GM12878 (cell line): ENCODE measurements around the gene ANKMY1. TPM values are rescaled to one million over a fixed set of nuclear protein-coding genes. Genes with fewer than 3 reads are reported as not detected.

Experiments used
- ATAC-seq: fragments of 200-7000 bp; cut with Tn5 transposase; 3 replicates; pipeline ENCODE4 v1.9.1; 2020; ENCODE audit warnings: mild to moderate bottlenecking, moderate library complexity
- Bru-seq: library from RNA; stranded (reverse); fragments of 400-500 nt; gene quantifications from one replicate; lab custom pipeline; 2021; lab: Mats Ljungman, UMichigan
- BruChase-seq, 2 experiments: library from RNA; stranded (reverse); fragments of 400-500 nt; gene quantifications; one replicate each; lab custom pipeline; 2021; lab: Mats Ljungman, UMichigan
- BruUV-seq: library from RNA; stranded (reverse); fragments of 400-500 nt; replicated peaks from 2 replicates; lab custom pipeline; 2021; lab: Mats Ljungman, UMichigan
- CTCF ChIA-PET: fragments of 300-600 bp; sonication (Branson Sonifier 250); formaldehyde crosslinking; extraction: SDS; loops from one replicate; lab custom pipeline; 2021; ENCODE audit warnings: inconsistent platforms; lab: Yijun Ruan, JAX
- POLR2A ChIA-PET: fragments of 350-600 bp; formaldehyde crosslinking; extraction: SDS; loops from one replicate; lab custom pipeline; 2021; ENCODE audit warnings: inconsistent platforms; lab: Charles Lee
- RAD21 ChIA-PET: fragments of 300-600 bp; sonication (Branson Sonifier 250); formaldehyde crosslinking; loops from one replicate; lab custom pipeline; 2023; ENCODE audit warnings: antibody characterized with exemption; ENCODE audit not compliant: unreplicated experiment; lab: Charles Lee
- SMC1A ChIA-PET: fragments of 300-600 bp; sonication (Branson Sonifier 250); formaldehyde crosslinking; loops from one replicate; lab custom pipeline; 2023; ENCODE audit not compliant: unreplicated experiment, uncharacterized antibody; lab: Charles Lee
- DNase-seq: peaks from one replicate; pipeline ENCODE4 v3.0.0-alpha.2; 2011; ENCODE audit warnings: low read depth, low spot score
- FAIRE-seq: peaks from 3 replicates; lab custom pipeline; 2011; peaks lifted over from hg19 to GRCh38; lab: Jason Lieb, UNC
- H2AFZ ChIP-seq: 2 replicates; pipeline ENCODE4 v1.6.0; 2011; ENCODE audit warnings: low read depth, low read length, control low read depth; ENCODE audit not compliant: control insufficient read depth
- H3K27ac ChIP-seq: 2 replicates; pipeline ENCODE4 v1.5.1; 2011; ENCODE audit warnings: control low read depth; ENCODE audit not compliant: control insufficient read depth, insufficient read depth
- H3K27me3 ChIP-seq, 2 experiments: replicated peaks in 1 of 2; 2 replicates each; pipeline versions ENCODE4 v1.6.0 to v1.6.1; 2011; ENCODE audit warnings: low read length in 1 of 2; ENCODE audit not compliant: control insufficient read depth in 2 of 2, insufficient read depth in 2 of 2
- H3K36me3 ChIP-seq, 2 experiments: 2 replicates each; pipeline ENCODE4 v1.5.1; 2011; ENCODE audit warnings: low read length in 1 of 2; ENCODE audit not compliant: control insufficient read depth in 2 of 2, insufficient read depth in 2 of 2
- H3K4me1 ChIP-seq: 2 replicates; pipeline ENCODE4 v1.6.1; 2011; ENCODE audit warnings: mild to moderate bottlenecking, low read length, moderate library complexity, mixed read lengths; ENCODE audit not compliant: control insufficient read depth, insufficient read depth
- H3K4me2 ChIP-seq: 2 replicates; pipeline ENCODE4 v1.6.0; 2011; ENCODE audit warnings: control low read depth; ENCODE audit not compliant: control insufficient read depth, insufficient read depth
- H3K4me3 ChIP-seq: fragments of 200-600 bp; sonication (generic); 2 replicates; pipeline ENCODE4 v1.5.1; 2016
- H3K79me2 ChIP-seq: 2 replicates; pipeline ENCODE4 v1.6.0; 2011; ENCODE audit warnings: low read length; ENCODE audit not compliant: control insufficient read depth, insufficient read depth
- H3K9ac ChIP-seq: 2 replicates; pipeline ENCODE4 v1.8.0; 2011; ENCODE audit warnings: low read length, control low read depth, mixed read lengths; ENCODE audit not compliant: control insufficient read depth, insufficient read depth
- H3K9me3 ChIP-seq: replicated peaks from 3 replicates; pipeline ENCODE4 v1.5.1; 2011; ENCODE audit warnings: mild to moderate bottlenecking, low read length; ENCODE audit not compliant: control insufficient read depth, insufficient read depth
- H4K20me1 ChIP-seq: 2 replicates; pipeline ENCODE4 v1.6.0; 2011; ENCODE audit not compliant: control insufficient read depth, insufficient read depth
- BCL11A ChIP-seq: IDR thresholded peaks from 2 replicates; pipeline ENCODE4 v1.6.1; 2011; ENCODE audit warnings: low read depth, low read length
- CREM ChIP-seq: IDR thresholded peaks from 2 replicates; pipeline ENCODE4 v1.6.1; 2014; ENCODE audit warnings: antibody characterized with exemption, low read depth
- GATAD2B ChIP-seq: fragments of 450-650 bp; conservative IDR thresholded peaks from 2 replicates; pipeline ENCODE4 v1.6.1; 2017; ENCODE audit warnings: low read depth, mild to moderate bottlenecking, moderate library complexity
- IKZF1 ChIP-seq: fragments of 450-650 bp; conservative IDR thresholded peaks from 2 replicates; pipeline ENCODE4 v1.6.1; 2017; ENCODE audit warnings: antibody characterized with exemption, mild to moderate bottlenecking
- LARP7 ChIP-seq: fragments of 450-650 bp; IDR thresholded peaks from 2 replicates; pipeline ENCODE4 v1.6.1; 2017; ENCODE audit warnings: mild to moderate bottlenecking
- MTA2 ChIP-seq: fragments of 450-650 bp; IDR thresholded peaks from 2 replicates; pipeline ENCODE4 v1.6.1; 2016; ENCODE audit warnings: low read depth, mild to moderate bottlenecking, moderate library complexity
- POLR2A ChIP-seq: IDR thresholded peaks from 2 replicates; pipeline ENCODE4 v1.6.1; 2011; ENCODE audit warnings: low read depth, mild to moderate bottlenecking, low read length
- RBBP5 ChIP-seq: fragments of 200-600 bp; sonication (generic); conservative IDR thresholded peaks from 2 replicates; pipeline ENCODE4 v1.6.1; 2016
- SIN3A ChIP-seq: IDR thresholded peaks from 2 replicates; pipeline ENCODE4 v1.6.1; 2012; ENCODE audit warnings: low read depth, low read length, improper control_type of control experiment
- TCF3 ChIP-seq: IDR thresholded peaks from 2 replicates; pipeline ENCODE4 v1.6.1; 2012; ENCODE audit warnings: low read depth, mild to moderate bottlenecking, low read length, borderline replicate concordance; ENCODE audit not compliant: insufficient read depth
- YBX1 ChIP-seq: fragments of 450-650 bp; IDR thresholded peaks from 2 replicates; pipeline ENCODE4 v1.6.1; 2016; ENCODE audit warnings: antibody characterized with exemption
- ZZZ3 ChIP-seq: IDR thresholded peaks from 2 replicates; pipeline ENCODE4 v1.6.1; 2011; ENCODE audit warnings: low read depth; ENCODE audit not compliant: control insufficient read depth, insufficient read length
- WGBS: methylation state at CpG from one replicate; pipeline ENCODE4 v1.1.6; 2016; ENCODE audit warnings: low lambda C conversion rate; ENCODE audit not compliant: insufficient replicate concordance, insufficient coverage; ENCODE audit errors: missing lambda C conversion rate; 5-methylcytosine and 5-hydroxymethylcytosine counted together
- in situ Hi-C: fragments of 300-500 bp; cut with MboI; formaldehyde crosslinking; loops from 9 replicates; pipeline ENCODE4 v1.14.3; 2018; ENCODE audit warnings: mixed read lengths
- intact Hi-C: fragments of 100-400 bp; cut with micrococcal nuclease; formaldehyde crosslinking; loops from one replicate; pipeline ENCODE4 v1.14.2; 2022; ENCODE audit not compliant: unreplicated experiment
- long read RNA-seq, 2 experiments: library from polyadenylated mRNA; unstranded; transcript quantifications; one replicate each; pipeline ENCODE4 v2.0.0, GENCODE V29; 2019 to 2020
- polyA minus RNA-seq, 3 experiments: library from RNA; depleted of rRNA, polyadenylated mRNA; stranded (reverse); fragments of >200 nt; gene quantifications; 2 replicates each; pipeline ENCODE4 v1.2.3, GENCODE V29; 2011
- polyA plus RNA-seq, 11 experiments: library from polyadenylated mRNA; depleted of rRNA in 4 of 11; unstranded in 6 of 11; stranded (reverse) in 5 of 11; fragments of >200 nt; fragmentation: Nextera tagmentation in 4 of 11; fragmentation: Illumina TruSeq in 1 of 11; extraction: Ambion mirVana in 4 of 11; extraction: Trizol in 1 of 11; gene quantifications; 1 replicate in 1 of 11; 2 replicates in 10 of 11; pipeline versions ENCODE4 v1.2.1 to v1.2.3, GENCODE V29; 2011 to 2016; ENCODE audit warnings: inconsistent platforms in 2 of 11, missing spikeins in 2 of 11, low read depth in 1 of 11
- total RNA-seq, 4 experiments: library from RNA; depleted of rRNA in 3 of 4; stranded (reverse); fragments of >200 nt in 3 of 4; fragmentation: Illumina TruSeq in 1 of 4; extraction: Trizol in 1 of 4; gene quantifications; 2 replicates each; pipeline versions ENCODE4 v1.2.1 to v1.2.3, GENCODE V29; 2013 to 2021
- TF ChIP-seq, protein P1 (sequence below): IDR thresholded peaks from 2 replicates; pipeline ENCODE4 v1.6.1; 2011; ENCODE audit warnings: low read depth, low read length, improper control_type of control experiment, borderline replicate concordance
- TF ChIP-seq, protein P2 (sequence below): fragments of 450-650 bp; IDR thresholded peaks from 2 replicates; pipeline ENCODE4 v1.6.1; 2014; ENCODE audit warnings: mild to moderate bottlenecking
- TF ChIP-seq, protein P3 (sequence below): fragments of 450-650 bp; IDR thresholded peaks from 2 replicates; pipeline ENCODE4 v1.6.1; 2016; ENCODE audit warnings: mild to moderate bottlenecking

ANKMY1 gene, protein sequence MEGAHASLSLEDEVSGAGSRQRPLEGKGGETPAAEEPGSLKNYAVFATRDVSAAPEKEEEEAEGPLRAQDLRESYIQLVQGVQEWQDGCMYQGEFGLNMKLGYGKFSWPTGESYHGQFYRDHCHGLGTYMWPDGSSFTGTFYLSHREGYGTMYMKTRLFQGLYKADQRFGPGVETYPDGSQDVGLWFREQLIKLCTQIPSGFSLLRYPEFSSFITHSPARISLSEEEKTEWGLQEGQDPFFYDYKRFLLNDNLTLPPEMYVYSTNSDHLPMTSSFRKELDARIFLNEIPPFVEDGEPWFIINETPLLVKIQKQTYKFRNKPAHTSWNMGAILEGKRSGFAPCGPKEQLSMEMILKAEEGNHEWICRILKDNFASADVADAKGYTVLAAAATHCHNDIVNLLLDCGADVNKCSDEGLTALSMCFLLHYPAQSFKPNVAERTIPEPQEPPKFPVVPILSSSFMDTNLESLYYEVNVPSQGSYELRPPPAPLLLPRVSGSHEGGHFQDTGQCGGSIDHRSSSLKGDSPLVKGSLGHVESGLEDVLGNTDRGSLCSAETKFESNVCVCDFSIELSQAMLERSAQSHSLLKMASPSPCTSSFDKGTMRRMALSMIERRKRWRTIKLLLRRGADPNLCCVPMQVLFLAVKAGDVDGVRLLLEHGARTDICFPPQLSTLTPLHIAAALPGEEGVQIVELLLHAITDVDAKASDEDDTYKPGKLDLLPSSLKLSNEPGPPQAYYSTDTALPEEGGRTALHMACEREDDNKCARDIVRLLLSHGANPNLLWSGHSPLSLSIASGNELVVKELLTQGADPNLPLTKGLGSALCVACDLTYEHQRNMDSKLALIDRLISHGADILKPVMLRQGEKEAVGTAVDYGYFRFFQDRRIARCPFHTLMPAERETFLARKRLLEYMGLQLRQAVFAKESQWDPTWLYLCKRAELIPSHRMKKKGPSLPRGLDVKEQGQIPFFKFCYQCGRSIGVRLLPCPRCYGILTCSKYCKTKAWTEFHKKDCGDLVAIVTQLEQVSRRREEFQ
- total RNA-seq (2013; cell fraction: nucleolus; rRNA removed): 30.8 and 36.5 TPM in 2 replicates
- 8.4 and 11.5 TPM in 2 replicates for total RNA-seq (2014; rRNA removed)
- total RNA-seq (2014; rRNA removed; fragmentation: Illumina TruSeq; extraction: Trizol): 9.6 and 10.7 TPM in 2 replicates
- 15.3 and 19.6 TPM in 2 replicates for total RNA-seq (2021)
- polyA plus RNA-seq (2011; ENCODE audit: low read depth): 5.1 TPM
- polyA plus RNA-seq (2011; rRNA removed): 5.8 and 7.3 TPM in 2 replicates
- polyA plus RNA-seq (2011; cell fraction: cytosol; rRNA removed): 9.3 and 9.6 TPM in 2 replicates
- polyA plus RNA-seq (2011; cell fraction: nucleus; rRNA removed): 17.5 and 21.5 TPM in 2 replicates
- 9.4 and 9.8 TPM in 2 replicates for polyA plus RNA-seq (2012)
- 9.0 and 15.1 TPM in 2 replicates for polyA plus RNA-seq (2014; fragmentation: Illumina TruSeq; extraction: Trizol)
- polyA plus RNA-seq (2014; fragmentation: Nextera tagmentation; extraction: Ambion mirVana): 1 to 10 TPM; 1.1 to 2.4 TPM
- polyA plus RNA-seq (2014; rRNA removed): 11.6 and 13.8 TPM in 2 replicates
- polyA plus RNA-seq (2016; fragmentation: Nextera tagmentation; extraction: Ambion mirVana): 10 to 100 TPM; 10.3 to 11.5 TPM
- polyA minus RNA-seq (2011; rRNA and poly(A)+ RNA removed): 12.7 and 18.9 TPM in 2 replicates
- 6.4 and 8.2 TPM in 2 replicates for polyA minus RNA-seq (2011; cell fraction: cytosol; rRNA and poly(A)+ RNA removed)
- 13.8 and 23.8 TPM in 2 replicates for polyA minus RNA-seq (2011; cell fraction: nucleus; rRNA and poly(A)+ RNA removed)
- percentile 56 among the genes with signal in this experiment for Bru-seq, nascent RNA
- percentile 54 among the genes with signal in this experiment for BruChase-seq, experiment 1, labeled RNA remaining after a 6-hour chase
- BruChase-seq, experiment 2, labeled RNA remaining after a 2-hour chase: percentile 56 among the genes with signal in this experiment
- long read RNA-seq, experiment 1, partial matches to known transcripts: 2 of 5 reads
- long read RNA-seq, experiment 1, other reads (novel, unspliced or antisense): 0 of 5 reads
- long read RNA-seq, experiment 2, partial matches to known transcripts: 0 of 2 reads
- long read RNA-seq, experiment 2, other reads (novel, unspliced or antisense): 0 of 2 reads

DNA sequence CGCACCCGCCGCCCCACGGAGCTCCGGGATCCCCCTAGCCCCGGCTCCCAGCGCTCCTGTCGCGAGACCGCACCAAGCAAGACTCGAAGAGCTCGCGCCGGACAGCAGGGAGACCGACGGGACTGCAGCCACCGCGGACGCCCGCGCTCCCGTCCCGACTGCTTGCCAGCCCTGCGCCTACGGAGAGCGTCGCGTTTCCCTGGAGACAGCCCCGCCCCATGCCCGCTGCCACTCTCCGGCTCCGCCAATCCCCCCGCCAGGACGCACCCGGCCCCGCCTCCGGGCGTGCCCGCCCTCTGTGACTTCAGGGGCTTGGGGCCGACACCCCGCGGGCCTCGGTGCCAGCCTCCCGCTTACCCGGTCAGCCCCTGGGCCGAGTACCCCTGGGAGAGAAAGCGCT is at the start of gene ANKMY1:
Gene ANKMY1 (minus strand): TSS at position 181 of the 400 bp plus-strand sequence. CDS start 653 bp downstream, outside the sequence.
- intact Hi-C loops (no loop called here), in situ Hi-C loops (no loop called here)
- Histone ChIP-seq H3K4me3 (peak within 1 kb of the TSS; percentile 66; the same call in 1 of the 2 replicates), H3K27ac (peak within 1 kb of the TSS; percentile 96; the same call in 1 of the 2 replicates), H3K27me3 (no peaks in the 10 kb centered on the region), H2AFZ (no peak within 1 kb of the TSS), H4K20me1 (no peaks in the 10 kb centered on the region), H3K4me2 (peak within 1 kb of the TSS; percentile 99), H3K79me2 (peaks cover 39% of the 10 kb centered on the region), H3K4me1 (peaks cover 30% of the 10 kb centered on the region), H3K36me3 (peaks cover 0 to 12% of the 10 kb centered on the region in 2 experiments; a peak in 2 of 4 replicates), H3K9me3 (no peaks in the 10 kb centered on the region; the same call in 2 of the 3 replicates), H3K9ac (peak within 1 kb of the TSS; percentile 96; the same call in 1 of the 2 replicates)
- ChIA-PET RAD21 (interaction anchor here (2.0 to 11.7 kb wide), 2 partner anchors 27 to 44 kb away, joined by 6 to 206 read pairs; partner anchors contain the start of gene CAPN10), POLR2A (interaction anchor here (2.7 kb wide), 1 partner anchor 8 kb away, joined by 8 read pairs; no protein-coding TSS in a partner anchor), CTCF (interaction anchor here (1.6 to 7.9 kb wide), 4 partner anchors 8 to 494 kb away, joined by 3 to 45 read pairs (median 20); partner anchors contain the start of gene CAPN10), SMC1A (interaction anchor here (0.8 to 12.1 kb wide), 2 partner anchors 11 to 28 kb away, joined by 3 to 124 read pairs; partner anchors contain the start of genes CAPN10 and RNPEPL1)
- DNase-seq (no peak), ATAC-seq (peak; percentile 65), FAIRE-seq (no peak)
- no TSS peak for BruUV-seq
- WGBS: 19% methylated on average over 8 of the region's 47 CpGs
- TF ChIP-seq POLR2A (peak; percentile 53), YBX1 (no peak), ZZZ3 (no peak), MTA2 (no peak), CREM (no peak), TCF3 (no peak), LARP7 (no peak), SIN3A (peak; percentile 89), RBBP5 (no peak), GATAD2B (no peak), IKZF1 (no peak), BCL11A (no peak)
- TF ChIP-seq, protein P1, sequence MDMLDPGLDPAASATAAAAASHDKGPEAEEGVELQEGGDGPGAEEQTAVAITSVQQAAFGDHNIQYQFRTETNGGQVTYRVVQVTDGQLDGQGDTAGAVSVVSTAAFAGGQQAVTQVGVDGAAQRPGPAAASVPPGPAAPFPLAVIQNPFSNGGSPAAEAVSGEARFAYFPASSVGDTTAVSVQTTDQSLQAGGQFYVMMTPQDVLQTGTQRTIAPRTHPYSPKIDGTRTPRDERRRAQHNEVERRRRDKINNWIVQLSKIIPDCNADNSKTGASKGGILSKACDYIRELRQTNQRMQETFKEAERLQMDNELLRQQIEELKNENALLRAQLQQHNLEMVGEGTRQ: no peak
- TF ChIP-seq, protein P2, sequence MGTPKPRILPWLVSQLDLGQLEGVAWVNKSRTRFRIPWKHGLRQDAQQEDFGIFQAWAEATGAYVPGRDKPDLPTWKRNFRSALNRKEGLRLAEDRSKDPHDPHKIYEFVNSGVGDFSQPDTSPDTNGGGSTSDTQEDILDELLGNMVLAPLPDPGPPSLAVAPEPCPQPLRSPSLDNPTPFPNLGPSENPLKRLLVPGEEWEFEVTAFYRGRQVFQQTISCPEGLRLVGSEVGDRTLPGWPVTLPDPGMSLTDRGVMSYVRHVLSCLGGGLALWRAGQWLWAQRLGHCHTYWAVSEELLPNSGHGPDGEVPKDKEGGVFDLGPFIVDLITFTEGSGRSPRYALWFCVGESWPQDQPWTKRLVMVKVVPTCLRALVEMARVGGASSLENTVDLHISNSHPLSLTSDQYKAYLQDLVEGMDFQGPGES: no peak
- TF ChIP-seq, protein P3, sequence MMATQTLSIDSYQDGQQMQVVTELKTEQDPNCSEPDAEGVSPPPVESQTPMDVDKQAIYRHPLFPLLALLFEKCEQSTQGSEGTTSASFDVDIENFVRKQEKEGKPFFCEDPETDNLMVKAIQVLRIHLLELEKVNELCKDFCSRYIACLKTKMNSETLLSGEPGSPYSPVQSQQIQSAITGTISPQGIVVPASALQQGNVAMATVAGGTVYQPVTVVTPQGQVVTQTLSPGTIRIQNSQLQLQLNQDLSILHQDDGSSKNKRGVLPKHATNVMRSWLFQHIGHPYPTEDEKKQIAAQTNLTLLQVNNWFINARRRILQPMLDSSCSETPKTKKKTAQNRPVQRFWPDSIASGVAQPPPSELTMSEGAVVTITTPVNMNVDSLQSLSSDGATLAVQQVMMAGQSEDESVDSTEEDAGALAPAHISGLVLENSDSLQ: peak; percentile 97
